Astrocyte (in vitro differentiated cells and primary cell): ENCODE data around the gene ATP8B4.

Experiments
- CTCF ChIP-seq: IDR thresholded peaks from 2 replicates; pipeline ENCODE4 v1.5.1; 2011; ENCODE audit warnings: low read depth, mild to moderate bottlenecking, inconsistent platforms, low read length, moderate library complexity; ENCODE audit not compliant: insufficient read depth
- EZH2 ChIP-seq: IDR thresholded peaks from 2 replicates; pipeline ENCODE4 v1.6.1; 2012; ENCODE audit warnings: mild to moderate bottlenecking, low read length, inconsistent platforms; ENCODE audit not compliant: insufficient read depth

GRCh38 chr15:50042775-50043174 is 76.3 kb downstream of the ATP8B4 start:
- TF ChIP-seq CTCF (no peak), EZH2 (no peak)
